ENCODE data around the gene SMYD3. TPM values are rescaled to one million over a fixed set of nuclear protein-coding genes. Genes with fewer than 3 reads are reported as not detected.

SMYD3 gene
- total and polyA plus RNA-seq, 5 donors = 6.8 to 11.6 (median 9.9) TPM

- intact Hi-C loops (cut with DNase I) = loop anchor here in 1 of 4 donors (10.0 kb wide), 1 partner anchor 59 kb away; no protein-coding TSS in a partner anchor
These were observed 591.7 kb downstream of the SMYD3 start for GRCh38 chr1:245915406-245915805.

GRCh38 chr1:245908543-245908942 is 598.5 kb downstream of the SMYD3 start:
- DNase-seq = no peak
- Histone ChIP-seq H3K27me3 (ENCODE audit: control insufficient read depth, insufficient read depth) (no peaks in the 10 kb centered on the region), H3K9me3 (ENCODE audit: control insufficient read depth, low read length) (no peaks in the 10 kb centered on the region), H3K4me3 (ENCODE audit: low read length) (no peak overlapping the region), H3K27ac (ENCODE audit: low read length) (no peak overlapping the region), H3K4me1 (ENCODE audit: control insufficient read depth, insufficient read depth, low read length) (no peaks in the 10 kb centered on the region)
- ATAC-seq = no peak
- intact Hi-C loops (cut with DNase I) = no loop called here

More at GRCh38 chr1:245915406-245915805, 591.7 kb downstream of the SMYD3 start:
- no peak overlapping the region for H3K4me3 ChIP-seq (ENCODE audit: low read length)
- no peak overlapping the region for H3K27ac ChIP-seq (ENCODE audit: low read length)
- WGBS = 94% methylated on average over 5 of the region's 5 CpGs
- no peaks in the 10 kb centered on the region for H3K9me3 ChIP-seq (ENCODE audit: control insufficient read depth, low read length)
- H3K4me1 ChIP-seq (ENCODE audit: control insufficient read depth, insufficient read depth, low read length) = peaks cover 4% of the 10 kb centered on the region
- no peaks in the 10 kb centered on the region for H3K27me3 ChIP-seq (ENCODE audit: control insufficient read depth, insufficient read depth)
- no peak for ATAC-seq
- no peak for DNase-seq

- Histone ChIP-seq H3K4me1 (ENCODE audit: control insufficient read depth, insufficient read depth, low read length) (no peaks in the 10 kb centered on the region), H3K27me3 (ENCODE audit: control insufficient read depth, insufficient read depth) (no peaks in the 10 kb centered on the region), H3K27ac (ENCODE audit: low read length) (no peak overlapping the region), H3K9me3 (ENCODE audit: control insufficient read depth, low read length) (no peaks in the 10 kb centered on the region), H3K4me3 (ENCODE audit: low read length) (no peak overlapping the region)
- 91% methylated on average over 1 of the region's 1 CpG for WGBS
- intact Hi-C loops (cut with DNase I) = no loop called here
- no peak for DNase-seq
- no peak for ATAC-seq
These were observed 600.9 kb downstream of the SMYD3 start for GRCh38 chr1:245906207-245906606.

GRCh38 chr1:245903851-245904250 is 603.2 kb downstream of the SMYD3 start:
- Histone ChIP-seq H3K4me1 (ENCODE audit: control insufficient read depth, insufficient read depth, low read length) (no peaks in the 10 kb centered on the region), H3K27ac (ENCODE audit: low read length) (no peak overlapping the region), H3K27me3 (ENCODE audit: control insufficient read depth, insufficient read depth) (no peaks in the 10 kb centered on the region), H3K9me3 (ENCODE audit: control insufficient read depth, low read length) (no peaks in the 10 kb centered on the region), H3K4me3 (ENCODE audit: low read length) (no peak overlapping the region)
- no peak for ATAC-seq
- 93% methylated on average over 3 of the region's 3 CpGs for WGBS
- DNase-seq = no peak
- intact Hi-C loops (cut with DNase I) = no loop called here

GRCh38 chr1:245901565-245901964 is 605.5 kb downstream of the SMYD3 start:
- Histone ChIP-seq H3K4me3 (ENCODE audit: low read length) (no peak overlapping the region), H3K4me1 (ENCODE audit: control insufficient read depth, insufficient read depth, low read length) (no peaks in the 10 kb centered on the region), H3K27me3 (ENCODE audit: control insufficient read depth, insufficient read depth) (no peaks in the 10 kb centered on the region), H3K9me3 (ENCODE audit: control insufficient read depth, low read length) (no peaks in the 10 kb centered on the region), H3K27ac (ENCODE audit: low read length) (no peak overlapping the region)
- ATAC-seq (no peak), DNase-seq (no peak)
- intact Hi-C loops (cut with DNase I) = no loop called here
- WGBS = 25% methylated on average over 1 of the region's 1 CpG

- 82% methylated on average over 2 of the region's 2 CpGs for WGBS
- ATAC-seq (no peak), DNase-seq (no peak)
- intact Hi-C loops (cut with DNase I) = no loop called here
- no peak overlapping the region for H3K27ac ChIP-seq (ENCODE audit: low read length)
- H3K4me3 ChIP-seq (ENCODE audit: low read length) = no peak overlapping the region
- H3K4me1 ChIP-seq (ENCODE audit: control insufficient read depth, insufficient read depth, low read length) = no peaks in the 10 kb centered on the region
- no peaks in the 10 kb centered on the region for H3K27me3 ChIP-seq (ENCODE audit: control insufficient read depth, insufficient read depth)
- no peaks in the 10 kb centered on the region for H3K9me3 ChIP-seq (ENCODE audit: control insufficient read depth, low read length)
These were observed 606.0 kb downstream of the SMYD3 start for GRCh38 chr1:245901037-245901436.

GRCh38 chr1:245898581-245898980 is 608.5 kb downstream of the SMYD3 start:
- no peaks in the 10 kb centered on the region for H3K9me3 ChIP-seq (ENCODE audit: control insufficient read depth, low read length)
- H3K4me1 ChIP-seq (ENCODE audit: control insufficient read depth, insufficient read depth, low read length) = no peaks in the 10 kb centered on the region
- intact Hi-C loops (cut with DNase I) = no loop called here
- H3K4me3 ChIP-seq (ENCODE audit: low read length) = no peak overlapping the region
- ATAC-seq (no peak), DNase-seq (no peak)
- H3K27ac ChIP-seq (ENCODE audit: low read length) = no peak overlapping the region
- H3K27me3 ChIP-seq (ENCODE audit: control insufficient read depth, insufficient read depth) = no peaks in the 10 kb centered on the region
- 96% methylated on average over 2 of the region's 2 CpGs for WGBS

- Histone ChIP-seq H3K4me1 (ENCODE audit: control insufficient read depth, insufficient read depth, low read length) (no peaks in the 10 kb centered on the region), H3K9me3 (ENCODE audit: control insufficient read depth, low read length) (no peaks in the 10 kb centered on the region), H3K4me3 (ENCODE audit: low read length) (no peak overlapping the region), H3K27me3 (ENCODE audit: control insufficient read depth, insufficient read depth) (no peaks in the 10 kb centered on the region), H3K27ac (ENCODE audit: low read length) (no peak overlapping the region)
- intact Hi-C loops (cut with DNase I) = no loop called here
- DNase-seq = no peak
- ATAC-seq = no peak
- 87% methylated on average over 3 of the region's 3 CpGs for WGBS
These were observed 610.8 kb downstream of the SMYD3 start for GRCh38 chr1:245896258-245896657.

GRCh38 chr1:245895455-245895959 is 611.6 kb downstream of the SMYD3 start:
- intact Hi-C loops (cut with DNase I) = no loop called here
- H3K27ac ChIP-seq (ENCODE audit: low read length) = no peak overlapping the region
- DNase-seq = no peak
- no peaks in the 10 kb centered on the region for H3K27me3 ChIP-seq (ENCODE audit: control insufficient read depth, insufficient read depth)
- 95% methylated on average over 5 of the region's 5 CpGs for WGBS
- H3K4me3 ChIP-seq (ENCODE audit: low read length) = no peak overlapping the region
- no peaks in the 10 kb centered on the region for H3K4me1 ChIP-seq (ENCODE audit: control insufficient read depth, insufficient read depth, low read length)
- H3K9me3 ChIP-seq (ENCODE audit: control insufficient read depth, low read length) = no peaks in the 10 kb centered on the region
- ATAC-seq = no peak

- Histone ChIP-seq H3K27me3 (ENCODE audit: control insufficient read depth, insufficient read depth) (no peaks in the 10 kb centered on the region), H3K4me3 (ENCODE audit: low read length) (no peak overlapping the region), H3K4me1 (ENCODE audit: control insufficient read depth, insufficient read depth, low read length) (no peaks in the 10 kb centered on the region), H3K27ac (ENCODE audit: low read length) (no peak overlapping the region), H3K9me3 (ENCODE audit: control insufficient read depth, low read length) (no peaks in the 10 kb centered on the region)
- intact Hi-C loops (cut with DNase I) = no loop called here
- DNase-seq (no peak), ATAC-seq (no peak)
- 80% methylated on average over 7 of the region's 7 CpGs for WGBS
These were observed 612.2 kb downstream of the SMYD3 start for GRCh38 chr1:245894843-245895242.

- WGBS = 95% methylated on average over 1 of the region's 1 CpG
- no peak for ATAC-seq
- no peak overlapping the region for H3K27ac ChIP-seq (ENCODE audit: low read length)
- H3K4me3 ChIP-seq (ENCODE audit: low read length) = no peak overlapping the region
- no peaks in the 10 kb centered on the region for H3K9me3 ChIP-seq (ENCODE audit: control insufficient read depth, low read length)
- no peaks in the 10 kb centered on the region for H3K27me3 ChIP-seq (ENCODE audit: control insufficient read depth, insufficient read depth)
- intact Hi-C loops (cut with DNase I) = no loop called here
- no peaks in the 10 kb centered on the region for H3K4me1 ChIP-seq (ENCODE audit: control insufficient read depth, insufficient read depth, low read length)
- DNase-seq = no peak
These were observed 614.1 kb downstream of the SMYD3 start for GRCh38 chr1:245893025-245893424.

GRCh38 chr1:245888809-245889208 is 618.3 kb downstream of the SMYD3 start:
- Histone ChIP-seq H3K4me1 (ENCODE audit: control insufficient read depth, insufficient read depth, low read length) (no peaks in the 10 kb centered on the region), H3K9me3 (ENCODE audit: control insufficient read depth, low read length) (no peaks in the 10 kb centered on the region), H3K27me3 (ENCODE audit: control insufficient read depth, insufficient read depth) (no peaks in the 10 kb centered on the region), H3K4me3 (ENCODE audit: low read length) (no peak overlapping the region), H3K27ac (ENCODE audit: low read length) (no peak overlapping the region)
- DNase-seq = no peak
- ATAC-seq = no peak
- intact Hi-C loops (cut with DNase I) = no loop called here
- 63% methylated on average over 2 of the region's 2 CpGs for WGBS
